ACC112 (cell line): ENCODE data around the gene KDM4B.
"Not testable (repeated sequence)": the region's sequence is repeated elsewhere in the genome, so short reads cannot be mapped to it uniquely, and the experiment has no call there.

ENCODE experiments used
- H2AFZ ChIP-seq: fragments of 200-600 bp; sonication (generic); one replicate; pipeline ENCODE4 v1.6.0; 2017; ENCODE audit warnings: antibody characterized with exemption, low read length; ENCODE audit not compliant: unreplicated experiment
- H3K27ac ChIP-seq: fragments of 200-600 bp; sonication (generic); 2 replicates; pipeline ENCODE4 v1.5.1; 2014; ENCODE audit warnings: low read depth, mild to moderate bottlenecking, antibody characterized with exemption, low read length, moderate library complexity
- H3K27me3 ChIP-seq: fragments of 200-600 bp; sonication (generic); 2 replicates; pipeline ENCODE4 v1.6.1; 2014; ENCODE audit warnings: mild to moderate bottlenecking, antibody characterized with exemption, low read length, moderate library complexity, mixed read lengths; ENCODE audit not compliant: insufficient read depth
- H3K36me3 ChIP-seq: fragments of 200-600 bp; sonication (generic); 2 replicates; pipeline ENCODE4 v1.6.1; 2016; ENCODE audit warnings: mild to moderate bottlenecking, antibody characterized with exemption, low read length, moderate library complexity, mixed read lengths; ENCODE audit not compliant: insufficient read depth
- H3K4me1 ChIP-seq: fragments of 200-600 bp; sonication (generic); one replicate; pipeline ENCODE4 v1.6.1; 2016; ENCODE audit warnings: low read length, mixed read lengths; ENCODE audit not compliant: insufficient read depth, unreplicated experiment, control insufficient read depth
- H3K4me3 ChIP-seq: fragments of 200-600 bp; sonication (generic); 2 replicates; pipeline ENCODE4 v1.5.1; 2014; ENCODE audit warnings: mild to moderate bottlenecking, low read depth, low read length
- H3K79me2 ChIP-seq: fragments of 200-600 bp; sonication (generic); one replicate; pipeline ENCODE4 v1.6.0; 2016; ENCODE audit warnings: low read length; ENCODE audit not compliant: control insufficient read depth, unreplicated experiment, insufficient read depth

The KDM4B gene

GRCh38 chr19:5188548-5189317 lies 219.8 kb downstream of the KDM4B start:
- H3K27ac ChIP-seq, result no peak overlapping the region
- H2AFZ ChIP-seq, result no peak overlapping the region
- H3K36me3 ChIP-seq, result no peaks in the 10 kb centered on the region
- H3K79me2 ChIP-seq, result no peaks in the 10 kb centered on the region
- H3K4me3 ChIP-seq, result no peak overlapping the region
- peaks cover 5% of the 10 kb centered on the region for H3K4me1 ChIP-seq
- no peaks in the 10 kb centered on the region for H3K27me3 ChIP-seq

DNA sequence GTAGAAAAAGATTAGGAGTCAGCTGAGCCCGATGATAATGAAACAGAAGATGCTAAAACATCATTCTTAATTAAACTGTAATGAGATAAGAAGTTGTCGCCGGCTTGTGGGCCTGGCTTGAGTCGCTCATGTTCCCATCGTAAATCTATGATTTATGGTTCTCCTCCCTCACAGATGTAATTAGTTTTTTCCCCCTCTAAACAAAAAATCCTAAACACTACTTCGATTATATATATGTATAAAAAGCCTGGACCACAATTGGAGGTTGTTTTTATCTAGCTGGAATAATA lies 220.3 kb downstream of the KDM4B start:
- Histone ChIP-seq H2AFZ (no peak overlapping the region), H3K4me1 (peaks cover 5% of the 10 kb centered on the region), H3K27ac (no peak overlapping the region), H3K36me3 (no peaks in the 10 kb centered on the region), H3K79me2 (no peaks in the 10 kb centered on the region), H3K27me3 (no peaks in the 10 kb centered on the region), H3K4me3 (no peak overlapping the region)

DNA sequence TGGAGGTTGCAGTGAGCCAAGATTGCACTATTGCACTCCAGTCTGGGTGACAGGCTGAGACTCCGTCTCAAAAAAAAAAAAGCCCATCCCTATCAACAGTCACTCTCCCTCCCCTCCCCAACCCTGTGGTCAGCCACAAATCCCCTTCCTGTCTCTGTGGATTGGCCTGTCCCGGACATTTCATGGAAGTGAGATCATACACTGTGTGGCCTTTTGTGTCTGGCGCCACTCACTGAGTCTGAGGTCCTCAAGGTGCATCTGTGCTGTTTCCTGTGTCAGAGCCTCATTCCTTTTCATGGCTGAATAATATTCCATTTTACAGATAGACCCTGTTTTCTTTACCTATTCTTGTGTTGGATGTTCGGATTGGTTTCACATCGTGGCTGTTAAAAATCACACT lies 222.2 kb downstream of the KDM4B start:
- Histone ChIP-seq H2AFZ (no peak overlapping the region), H3K4me1 (peaks cover 4% of the 10 kb centered on the region), H3K79me2 (no peaks in the 10 kb centered on the region), H3K27ac (no peak overlapping the region), H3K27me3 (no peaks in the 10 kb centered on the region), H3K36me3 (no peaks in the 10 kb centered on the region), H3K4me3 (no peak overlapping the region)

DNA sequence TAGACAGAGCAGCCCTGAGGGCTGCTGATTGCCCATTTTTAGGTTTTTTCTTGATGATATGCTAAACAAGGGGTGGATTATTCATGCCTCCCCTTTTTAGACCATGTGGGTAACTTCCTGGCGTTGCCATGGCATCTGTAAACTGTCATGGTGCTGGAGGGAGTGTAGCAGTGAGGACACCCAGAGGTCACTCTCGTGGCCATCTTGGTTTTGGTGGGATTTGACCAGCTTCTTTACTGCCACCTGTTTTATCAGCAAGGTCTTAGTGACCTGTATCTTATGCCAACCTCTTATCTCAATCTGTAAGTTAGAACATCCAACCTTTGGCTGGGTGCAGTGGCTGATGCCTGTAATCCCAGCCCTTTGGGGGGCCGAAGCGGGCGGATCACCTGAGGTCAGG lies 223.7 kb downstream of the KDM4B start:
- no peaks in the 10 kb centered on the region for H3K4me1 ChIP-seq
- no peaks in the 10 kb centered on the region for H3K79me2 ChIP-seq
- H2AFZ ChIP-seq, result no peak overlapping the region
- H3K36me3 ChIP-seq, result no peaks in the 10 kb centered on the region
- no peak overlapping the region for H3K27ac ChIP-seq
- no peaks in the 10 kb centered on the region for H3K27me3 ChIP-seq
- H3K4me3 ChIP-seq, result no peak overlapping the region

DNA sequence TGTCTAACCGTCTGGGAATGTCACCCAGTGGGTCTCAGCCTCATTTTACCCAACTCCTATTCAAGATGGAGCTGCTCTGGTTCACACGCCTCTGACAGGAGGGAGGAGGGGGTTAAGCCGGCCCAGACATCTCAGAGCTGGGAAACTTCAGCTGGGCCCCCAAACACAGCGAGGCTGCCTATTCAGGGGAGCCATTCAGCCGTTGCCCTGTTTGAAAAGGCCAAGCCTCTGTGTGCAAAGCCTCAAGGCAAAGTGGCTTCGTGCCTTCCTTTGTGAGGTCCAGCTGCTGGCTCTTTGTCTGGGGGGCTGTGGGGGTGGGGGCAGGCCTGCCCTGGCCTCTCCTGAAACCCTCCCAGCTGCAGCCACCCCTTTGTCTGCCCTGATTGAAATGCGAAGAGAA lies 224.3 kb downstream of the KDM4B start:
- Histone ChIP-seq H3K4me1 (no peaks in the 10 kb centered on the region), H3K36me3 (no peaks in the 10 kb centered on the region), H3K4me3 (no peak overlapping the region), H3K27me3 (no peaks in the 10 kb centered on the region), H2AFZ (no peak overlapping the region), H3K27ac (no peak overlapping the region), H3K79me2 (no peaks in the 10 kb centered on the region)

DNA sequence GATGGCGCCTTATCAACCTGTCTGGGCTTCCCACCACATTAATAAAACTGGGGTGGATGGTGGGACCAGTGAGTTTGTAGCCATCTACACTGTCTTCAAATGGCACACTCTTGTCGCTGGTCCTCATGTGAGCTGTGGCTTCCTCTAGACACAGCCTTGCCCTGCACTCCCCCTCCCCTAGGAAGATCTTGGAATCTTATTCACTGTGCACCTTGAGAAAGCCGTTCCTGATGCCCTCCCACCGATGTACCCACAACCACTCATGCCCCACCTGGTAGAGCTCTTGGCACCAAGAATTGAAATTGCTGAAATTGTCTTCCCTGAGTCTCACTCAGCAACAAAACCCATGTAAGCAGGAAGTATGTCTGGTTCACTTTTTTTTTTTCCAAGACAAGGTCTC lies 225.7 kb downstream of the KDM4B start:
- no peak overlapping the region for H3K27ac ChIP-seq
- H3K36me3 ChIP-seq, result no peaks in the 10 kb centered on the region
- H3K79me2 ChIP-seq, result no peaks in the 10 kb centered on the region

GRCh38 chr19:5195587-5195986 lies 226.7 kb downstream of the KDM4B start:
- not testable (repeated sequence) for H3K27me3 ChIP-seq, H3K27ac ChIP-seq, H2AFZ ChIP-seq, H3K4me3 ChIP-seq, H3K4me1 ChIP-seq, H3K36me3 ChIP-seq, H3K79me2 ChIP-seq

More for the DNA sequence above, 225.7 kb downstream of the KDM4B start:
- no peak overlapping the region for H3K4me3 ChIP-seq
- H2AFZ ChIP-seq, result no peak overlapping the region
- no peaks in the 10 kb centered on the region for H3K27me3 ChIP-seq
- no peaks in the 10 kb centered on the region for H3K4me1 ChIP-seq

DNA sequence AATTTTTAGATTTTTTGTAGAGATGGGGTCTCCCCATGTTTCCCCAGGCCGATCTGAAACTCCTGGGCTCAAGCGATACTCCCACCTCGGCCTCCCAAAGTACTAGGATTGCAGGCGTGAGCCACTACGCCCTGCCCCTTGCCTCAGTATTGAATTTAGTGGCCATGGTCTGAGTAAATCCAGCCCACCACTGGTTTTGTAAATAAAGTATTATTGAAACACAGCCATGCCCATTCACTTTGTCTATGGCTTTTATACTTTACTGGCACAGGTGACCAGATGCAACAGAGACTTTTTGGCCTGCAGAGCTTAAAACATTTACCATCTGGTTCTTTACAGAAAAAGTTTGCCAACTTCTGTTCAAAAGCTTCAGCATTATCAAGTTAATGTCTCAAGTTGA lies 227.9 kb downstream of the KDM4B start:
- Histone ChIP-seq H3K27ac (no peak overlapping the region), H3K27me3 (no peaks in the 10 kb centered on the region), H3K4me3 (no peak overlapping the region), H2AFZ (no peak overlapping the region), H3K79me2 (no peaks in the 10 kb centered on the region), H3K36me3 (no peaks in the 10 kb centered on the region), H3K4me1 (no peaks in the 10 kb centered on the region)

DNA sequence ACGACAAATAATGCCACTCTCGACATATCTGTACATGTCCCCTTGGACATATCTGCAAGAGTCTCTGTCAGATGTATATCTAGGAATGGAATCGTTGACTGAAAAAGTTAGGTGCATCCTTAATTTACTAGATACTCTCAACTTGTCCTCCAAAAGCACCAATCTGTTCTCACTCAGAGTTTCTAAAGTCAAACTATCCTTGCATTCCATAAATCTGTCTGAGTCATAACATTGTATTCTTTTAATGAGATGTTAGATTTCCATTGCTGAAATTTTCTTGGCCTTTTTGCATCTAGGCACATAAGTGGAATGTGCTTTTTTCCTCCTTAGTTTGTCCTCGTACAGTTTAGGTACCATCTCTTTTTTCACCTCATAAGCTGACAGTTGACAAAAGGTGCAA lies 231.9 kb downstream of the KDM4B start:
- Histone ChIP-seq H3K36me3 (no peaks in the 10 kb centered on the region), H2AFZ (no peak overlapping the region), H3K27ac (no peak overlapping the region), H3K79me2 (no peaks in the 10 kb centered on the region), H3K4me3 (no peak overlapping the region), H3K4me1 (no peaks in the 10 kb centered on the region), H3K27me3 (no peaks in the 10 kb centered on the region)

DNA sequence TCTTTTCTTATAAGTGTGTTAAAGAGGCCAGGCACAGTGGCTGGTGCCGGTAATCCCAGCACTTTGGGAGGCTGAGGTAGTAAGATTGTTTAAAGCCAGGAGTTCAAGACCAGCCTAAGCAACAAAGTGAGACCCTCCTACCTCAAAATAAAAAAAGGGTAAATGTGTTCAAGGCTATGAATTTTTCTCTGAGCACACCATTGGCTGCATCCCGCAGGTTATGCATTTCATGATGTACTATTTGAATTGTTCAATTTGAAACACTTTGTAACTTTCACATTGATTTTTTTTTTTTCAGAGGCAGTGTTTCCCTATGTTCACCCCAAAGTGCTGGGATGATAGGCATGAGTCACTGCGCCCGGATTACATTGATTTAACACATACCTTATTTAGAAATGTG lies 233.6 kb downstream of the KDM4B start:
- H3K27me3 ChIP-seq, result no peaks in the 10 kb centered on the region
- no peaks in the 10 kb centered on the region for H3K79me2 ChIP-seq
- H3K4me1 ChIP-seq, result no peaks in the 10 kb centered on the region
- H3K4me3 ChIP-seq, result no peak overlapping the region
- H2AFZ ChIP-seq, result no peak overlapping the region
- no peaks in the 10 kb centered on the region for H3K36me3 ChIP-seq
- no peak overlapping the region for H3K27ac ChIP-seq
